HAP-1 (cell line): ENCODE measurements around the gene STXBP4.
"Not testable (repeated sequence)": the region's sequence is repeated elsewhere in the genome, so short reads cannot be mapped to it uniquely, and the experiment has no call there.

Source experiments
- DNase-seq, 2 experiments: peaks; one replicate each; pipeline ENCODE4 v3.0.0-alpha.2; 2016 to 2020; ENCODE audit warnings: low spot score in 2 of 2
- H3K27me3 ChIP-seq: fragments of 250-450 bp; sonication (Bioruptor Pico); 2 replicates; pipeline ENCODE4 v1.5.1; 2020; ENCODE audit warnings: low read depth, mild to moderate bottlenecking, moderate library complexity
- H3K36me3 ChIP-seq: fragments of 250-450 bp; sonication (Bioruptor Pico); replicated peaks from 2 replicates; pipeline ENCODE4 v1.5.1; 2020; ENCODE audit warnings: mild to moderate bottlenecking
- H3K4me1 ChIP-seq: fragments of 250-450 bp; sonication (Bioruptor Pico); 2 replicates; pipeline ENCODE4 v1.5.1; 2020; ENCODE audit warnings: mild to moderate bottlenecking
- H3K4me3 ChIP-seq: fragments of 250-450 bp; sonication (Bioruptor Pico); 2 replicates; pipeline ENCODE4 v1.5.1; 2020; ENCODE audit warnings: mild to moderate bottlenecking, moderate library complexity
- H3K9me3 ChIP-seq: fragments of 250-450 bp; sonication (Bioruptor Pico); 2 replicates; pipeline ENCODE4 v1.5.1; 2020; ENCODE audit warnings: mild to moderate bottlenecking, moderate library complexity
- in situ Hi-C: fragments of 300-500 bp; cut with MboI; formaldehyde crosslinking; loops from 3 replicates; pipeline ENCODE4 v1.14.3; 2020; ENCODE audit warnings: low sequenced_read_pairs, inconsistent platforms, mixed read lengths

STXBP4 gene

GRCh38 chr17:55072898-55073297, 104.3 kb downstream of the STXBP4 start:
- Histone ChIP-seq H3K9me3 (no peaks in the 10 kb centered on the region), H3K4me3 (no peak overlapping the region), H3K36me3 (no peaks in the 10 kb centered on the region), H3K4me1 (peaks cover 5% of the 10 kb centered on the region; the same call in 1 of the 2 replicates), H3K27me3 (no peaks in the 10 kb centered on the region)
- in situ Hi-C loops, result no loop called here
- no peak for DNase-seq

- H3K36me3 ChIP-seq, H3K4me3 ChIP-seq, H3K27me3 ChIP-seq, DNase-seq, H3K4me1 ChIP-seq, in situ Hi-C loops, H3K9me3 ChIP-seq: not testable (repeated sequence)
Measured at GRCh38 chr17:55073467-55073866, 104.9 kb downstream of the STXBP4 start.

DNA sequence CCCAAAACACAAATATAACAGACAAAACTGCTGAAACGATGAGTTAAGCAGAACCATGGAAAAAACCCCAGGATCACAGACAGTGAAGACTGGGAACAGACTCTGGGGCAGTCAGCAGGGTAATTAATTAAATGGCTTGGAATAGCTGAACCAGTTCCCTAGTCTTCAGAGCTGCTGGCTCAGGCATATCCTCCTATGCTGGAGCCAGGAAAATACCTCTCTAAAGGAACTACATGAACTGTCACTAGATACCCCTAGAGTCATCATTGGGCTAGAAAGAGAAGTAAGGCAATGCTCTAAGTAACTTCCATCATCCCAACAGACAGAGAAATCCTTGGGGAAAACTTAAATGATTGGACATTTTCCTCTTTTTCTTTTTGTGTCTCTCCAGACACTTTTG, 113.0 kb downstream of the STXBP4 start:
- H3K27me3 ChIP-seq, result no peaks in the 10 kb centered on the region
- no peak overlapping the region for H3K4me3 ChIP-seq
- no peaks in the 10 kb centered on the region for H3K36me3 ChIP-seq
- no peaks in the 10 kb centered on the region; the same call in 1 of the 2 replicates for H3K4me1 ChIP-seq
- H3K9me3 ChIP-seq, result no peaks in the 10 kb centered on the region
- DNase-seq, result no peak
- in situ Hi-C loops, result no loop called here

- in situ Hi-C loops, result no loop called here
- no peak for DNase-seq
Measured at GRCh38 chr17:55086635-55087058, 118.1 kb downstream of the STXBP4 start.

GRCh38 chr17:55089256-55089655, 120.7 kb downstream of the STXBP4 start:
- Histone ChIP-seq H3K4me3 (no peak overlapping the region), H3K36me3 (no peaks in the 10 kb centered on the region), H3K4me1 (peaks cover 2% of the 10 kb centered on the region), H3K27me3 (no peaks in the 10 kb centered on the region), H3K9me3 (no peaks in the 10 kb centered on the region)
- in situ Hi-C loops, result no loop called here
- DNase-seq, result no peak

More at GRCh38 chr17:55086635-55087058, 118.1 kb downstream of the STXBP4 start:
- Histone ChIP-seq H3K9me3 (no peaks in the 10 kb centered on the region), H3K36me3 (no peaks in the 10 kb centered on the region), H3K27me3 (no peaks in the 10 kb centered on the region), H3K4me1 (peaks cover 2% of the 10 kb centered on the region), H3K4me3 (no peak overlapping the region)

- DNase-seq, result no peak
- H3K4me3 ChIP-seq, result no peak overlapping the region
- H3K36me3 ChIP-seq, result no peaks in the 10 kb centered on the region
- H3K4me1 ChIP-seq, result peaks cover 2% of the 10 kb centered on the region
- in situ Hi-C loops, result no loop called here
- no peaks in the 10 kb centered on the region for H3K9me3 ChIP-seq
- no peaks in the 10 kb centered on the region for H3K27me3 ChIP-seq
Measured at GRCh38 chr17:55090079-55090492, 121.5 kb downstream of the STXBP4 start.

DNA sequence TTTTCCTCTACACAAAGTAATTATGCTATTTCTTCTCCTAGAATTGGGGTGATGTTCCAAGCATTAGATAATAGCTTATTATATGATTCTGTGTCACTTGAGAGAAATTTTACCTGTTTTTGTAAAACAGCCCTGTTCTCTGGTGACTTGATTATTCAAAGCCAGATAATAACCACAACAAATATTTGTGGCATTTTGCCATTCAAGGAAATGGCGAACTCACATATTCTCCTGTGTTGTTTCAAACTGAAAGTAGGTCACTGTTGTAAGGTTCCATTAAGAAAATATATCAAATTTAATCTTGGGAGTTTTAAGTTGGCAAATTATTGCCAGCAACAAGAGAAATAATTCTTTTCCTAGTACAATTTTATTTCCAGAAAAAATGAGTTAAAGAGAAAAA, 124.8 kb downstream of the STXBP4 start:
- Histone ChIP-seq H3K27me3 (no peaks in the 10 kb centered on the region), H3K4me3 (no peak overlapping the region), H3K4me1 (peaks cover 4% of the 10 kb centered on the region; the same call in 1 of the 2 replicates), H3K9me3 (no peaks in the 10 kb centered on the region), H3K36me3 (no peaks in the 10 kb centered on the region)
- DNase-seq, result no peak
- in situ Hi-C loops, result no loop called here

GRCh38 chr17:55098765-55099164, 130.2 kb downstream of the STXBP4 start:
- 0 out of 2 replicates have a peak, but pooled peaks cover 2% of the 10 kb centered on the region for H3K4me1 ChIP-seq
- H3K27me3 ChIP-seq, result no peaks in the 10 kb centered on the region
- in situ Hi-C loops, result no loop called here
- no peaks in the 10 kb centered on the region for H3K9me3 ChIP-seq
- no peak for DNase-seq
- no peaks in the 10 kb centered on the region for H3K36me3 ChIP-seq
- H3K4me3 ChIP-seq, result no peak overlapping the region

- Histone ChIP-seq H3K36me3 (no peaks in the 10 kb centered on the region), H3K9me3 (no peaks in the 10 kb centered on the region), H3K4me3 (no peak overlapping the region), H3K4me1 (no peaks in the 10 kb centered on the region), H3K27me3 (no peaks in the 10 kb centered on the region)
- DNase-seq, result no peak
- in situ Hi-C loops, result no loop called here
Measured at GRCh38 chr17:55110521-55110920, 142.0 kb downstream of the STXBP4 start.

DNA sequence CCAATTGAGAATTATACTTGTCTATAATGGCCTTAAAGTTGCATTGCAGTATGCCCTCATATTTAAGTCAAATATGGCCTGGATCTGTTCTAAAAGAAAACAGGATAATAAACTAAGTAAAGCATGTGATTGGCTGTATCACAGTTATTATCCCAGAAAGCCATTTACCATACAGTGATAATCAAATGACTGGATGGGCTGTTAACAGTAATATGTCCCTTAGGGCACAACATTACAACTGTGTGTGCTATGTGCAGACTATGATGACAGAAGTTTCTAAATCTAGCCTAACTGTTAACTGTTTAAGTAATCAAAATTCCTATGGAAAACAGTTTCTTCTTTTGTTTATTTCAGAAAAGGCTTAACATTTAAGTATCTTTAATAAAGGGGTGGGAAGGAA, 145.7 kb downstream of the STXBP4 start:
- Histone ChIP-seq H3K4me3 (no peak overlapping the region), H3K36me3 (no peaks in the 10 kb centered on the region), H3K4me1 (no peaks in the 10 kb centered on the region), H3K27me3 (no peaks in the 10 kb centered on the region), H3K9me3 (no peaks in the 10 kb centered on the region)
- in situ Hi-C loops, result no loop called here
- DNase-seq, result no peak

DNA sequence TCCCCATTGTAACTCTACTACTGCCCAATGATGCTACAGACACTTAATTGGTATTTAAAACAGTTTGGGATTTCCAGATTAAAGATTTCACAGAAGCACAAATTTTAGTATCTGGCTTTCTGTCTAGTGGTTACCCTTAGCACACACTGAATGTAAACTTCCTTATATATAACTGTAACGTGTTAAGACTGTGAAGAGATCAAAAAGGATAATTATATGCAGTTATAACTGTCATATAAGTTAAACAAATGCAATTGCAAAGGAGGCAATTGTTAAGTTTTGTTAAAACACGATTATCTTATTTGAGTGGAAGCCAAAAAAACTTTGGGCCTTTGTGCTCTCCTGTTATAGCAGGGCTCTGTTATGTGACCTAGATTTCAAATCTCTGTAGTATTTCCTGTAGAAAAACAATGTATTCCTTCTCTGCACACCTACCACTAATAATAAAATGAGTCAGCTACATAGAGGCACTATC, 147.9 kb downstream of the STXBP4 start:
- Histone ChIP-seq H3K4me3 (no peak overlapping the region), H3K36me3 (no peaks in the 10 kb centered on the region), H3K27me3 (no peaks in the 10 kb centered on the region), H3K4me1 (no peaks in the 10 kb centered on the region), H3K9me3 (no peaks in the 10 kb centered on the region)
- in situ Hi-C loops, result no loop called here
- no peak for DNase-seq

DNA sequence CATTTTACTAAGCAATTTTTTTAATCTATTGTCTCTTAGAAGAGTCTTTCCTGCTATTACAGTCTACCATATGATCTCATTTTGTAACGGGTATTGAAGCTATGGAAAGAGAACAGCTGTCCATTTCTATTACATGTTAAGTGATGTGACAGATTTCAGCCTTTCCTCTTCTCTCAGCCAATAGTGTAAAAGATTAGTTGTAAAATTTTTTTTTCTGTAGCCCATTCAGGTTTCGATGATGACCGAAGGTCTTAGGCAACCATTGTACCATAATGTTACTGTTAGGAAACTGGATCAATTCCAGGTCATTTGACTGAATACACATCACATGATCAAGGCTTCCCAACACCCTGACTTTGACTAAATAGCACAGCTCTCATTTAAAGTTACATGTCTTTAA, 148.6 kb downstream of the STXBP4 start:
- H3K27me3 ChIP-seq, result no peaks in the 10 kb centered on the region
- in situ Hi-C loops, result no loop called here
- no peaks in the 10 kb centered on the region for H3K36me3 ChIP-seq
- H3K4me1 ChIP-seq, result no peaks in the 10 kb centered on the region
- no peak overlapping the region for H3K4me3 ChIP-seq
- H3K9me3 ChIP-seq, result no peaks in the 10 kb centered on the region
- DNase-seq, result no peak

- no peaks in the 10 kb centered on the region for H3K4me1 ChIP-seq
- H3K4me3 ChIP-seq, result no peak overlapping the region
- no peaks in the 10 kb centered on the region for H3K9me3 ChIP-seq
- in situ Hi-C loops, result no loop called here
- DNase-seq, result no peak
- no peaks in the 10 kb centered on the region for H3K36me3 ChIP-seq
- H3K27me3 ChIP-seq, result no peaks in the 10 kb centered on the region
Measured at GRCh38 chr17:55120651-55121050, 152.1 kb downstream of the STXBP4 start.

DNA sequence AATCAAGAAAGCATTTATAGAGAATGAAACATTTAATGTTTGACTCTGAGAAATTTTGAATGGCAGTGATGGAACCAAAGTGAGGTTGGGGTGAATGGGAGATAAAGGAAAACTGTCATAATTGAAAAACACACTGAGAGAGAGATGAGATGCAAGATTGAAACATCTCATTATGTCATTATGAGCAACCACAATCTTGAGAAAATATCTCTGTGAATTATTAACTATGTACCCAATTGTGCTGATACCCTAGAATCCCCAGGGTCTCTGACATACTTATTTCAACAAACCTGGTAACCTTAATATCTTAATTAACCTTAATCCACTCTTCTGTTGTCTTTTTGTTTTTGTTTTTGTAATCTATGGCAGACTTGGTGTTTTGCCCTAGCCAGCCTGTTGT, 152.7 kb downstream of the STXBP4 start:
- Histone ChIP-seq H3K27me3 (no peaks in the 10 kb centered on the region), H3K9me3 (no peaks in the 10 kb centered on the region), H3K4me3 (no peak overlapping the region), H3K4me1 (no peaks in the 10 kb centered on the region), H3K36me3 (no peaks in the 10 kb centered on the region)
- no peak for DNase-seq
- in situ Hi-C loops, result no loop called here

GRCh38 chr17:55122114-55122513, 153.5 kb downstream of the STXBP4 start:
- H3K4me1 ChIP-seq, result no peaks in the 10 kb centered on the region
- no peak overlapping the region for H3K4me3 ChIP-seq
- DNase-seq, result no peak
- H3K27me3 ChIP-seq, result no peaks in the 10 kb centered on the region
- H3K36me3 ChIP-seq, result no peaks in the 10 kb centered on the region
- no peaks in the 10 kb centered on the region for H3K9me3 ChIP-seq
- in situ Hi-C loops, result no loop called here
